NCI-H2196 (cell line): ENCODE measurements around the gene SUCO.

Experiments used
- DNase-seq: peaks from one replicate; lab custom pipeline; 2025; ENCODE audit not compliant: unreplicated experiment; lab: John Stamatoyannopoulos, UW

SUCO gene

GRCh38 chr1:172514108-172514507 is 18.8 kb upstream of the SUCO start:
- DNase-seq = no peak

DNA sequence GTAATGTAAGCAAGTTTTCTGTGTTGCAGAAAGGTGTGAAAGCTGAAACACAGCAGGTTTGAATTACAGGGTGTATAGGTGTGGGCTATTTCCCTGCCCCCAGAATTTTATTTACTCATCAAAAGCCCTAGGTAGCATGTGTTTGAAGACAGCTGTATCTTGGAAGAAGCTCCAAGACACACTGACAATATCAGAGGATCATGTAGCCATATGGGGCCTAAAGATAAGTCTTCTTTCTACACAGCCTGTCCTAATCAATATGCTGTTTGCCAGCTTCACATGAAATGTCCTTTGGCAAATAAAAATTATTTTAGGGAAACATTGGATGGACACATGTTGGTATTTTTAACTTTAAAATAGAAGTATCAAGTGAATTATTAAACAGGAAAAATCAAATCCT is 17.5 kb upstream of the SUCO start:
- no peak for DNase-seq

- no peak for DNase-seq
Observed at GRCh38 chr1:172515927-172516326, 17.0 kb upstream of the SUCO start.

- no peak for DNase-seq
Observed at GRCh38 chr1:172517081-172517480, 15.9 kb upstream of the SUCO start.

DNA sequence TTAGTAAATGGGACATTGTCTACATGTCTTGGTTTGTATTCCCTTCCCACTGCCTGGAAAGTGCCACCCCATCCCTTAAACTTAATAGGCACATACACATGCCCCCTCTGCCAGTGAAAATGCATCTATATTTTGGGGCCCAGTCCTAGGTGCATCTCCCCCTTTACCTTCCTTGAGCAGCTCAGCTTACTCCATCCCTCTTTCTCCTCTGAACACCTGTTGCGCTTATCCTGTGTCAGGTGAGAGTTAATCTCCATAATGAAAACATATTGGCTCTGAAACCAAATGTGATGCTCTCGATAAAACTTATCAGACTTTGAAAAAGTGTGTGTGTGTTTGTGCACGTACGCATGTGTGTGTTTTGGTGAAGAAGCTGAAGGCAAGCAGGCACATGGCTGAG is 15.4 kb upstream of the SUCO start:
- no peak for DNase-seq

DNA sequence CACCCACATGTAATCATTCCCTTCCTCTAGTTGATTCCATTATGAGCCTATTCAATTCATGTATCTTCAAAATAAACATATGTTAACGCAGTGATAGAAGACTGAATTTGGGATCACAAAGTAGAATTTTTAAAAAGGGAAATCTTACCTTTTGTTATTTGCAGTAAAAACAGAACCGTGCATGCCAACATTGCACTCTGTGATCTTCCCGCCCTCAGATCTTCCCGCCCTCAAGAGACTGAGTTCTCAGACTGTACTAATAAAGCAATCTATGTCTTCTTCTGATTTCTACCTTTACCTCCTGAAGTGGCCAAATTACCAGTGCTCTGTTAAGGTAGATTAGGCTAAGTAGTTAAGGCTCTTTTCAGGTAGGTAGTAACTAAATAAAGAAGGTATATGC is 3.6 kb upstream of the SUCO start:
- no peak for DNase-seq

- no peak for DNase-seq
Observed at GRCh38 chr1:172530000-172530399, 3.0 kb upstream of the SUCO start.

DNA sequence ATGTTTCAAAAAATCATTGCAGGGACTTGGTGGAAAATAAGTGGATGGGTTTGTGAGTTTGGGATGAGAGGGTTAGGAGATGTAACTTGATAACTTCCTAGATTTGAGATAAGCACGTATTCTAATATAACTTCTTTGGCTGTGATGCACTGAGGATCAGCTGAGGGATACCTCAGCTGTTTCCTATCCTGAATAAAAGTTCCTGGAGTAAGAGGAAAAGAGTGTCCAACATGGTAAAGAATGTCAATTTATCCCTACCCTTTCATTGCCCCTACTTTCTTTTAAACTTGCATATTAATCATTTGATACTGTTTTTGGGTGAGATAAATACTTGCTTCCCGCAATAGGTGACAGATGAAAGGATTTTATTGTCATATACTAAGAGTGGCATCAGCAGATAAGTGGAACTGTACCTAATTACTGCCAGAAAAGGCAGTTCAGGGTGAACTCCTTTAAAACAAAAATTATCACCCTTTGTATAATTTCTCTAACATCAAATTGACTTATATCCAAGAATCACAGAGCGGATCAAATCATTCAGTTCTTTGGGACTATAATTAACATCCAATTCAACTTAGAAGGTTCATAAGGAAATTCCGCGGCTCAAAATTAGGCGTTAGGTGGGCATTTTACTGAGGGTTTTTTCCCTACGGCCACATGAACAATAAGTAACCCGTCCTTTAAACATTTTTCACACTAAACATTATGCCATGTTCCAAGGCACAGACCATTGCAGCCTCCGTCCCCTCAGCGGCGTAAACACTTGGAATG is 1.4 kb upstream of the SUCO start:
- no peak for DNase-seq

- peak; percentile 89 for DNase-seq
Observed at GRCh38 chr1:172532183-172532699, 709 bp upstream of the SUCO start.

DNA sequence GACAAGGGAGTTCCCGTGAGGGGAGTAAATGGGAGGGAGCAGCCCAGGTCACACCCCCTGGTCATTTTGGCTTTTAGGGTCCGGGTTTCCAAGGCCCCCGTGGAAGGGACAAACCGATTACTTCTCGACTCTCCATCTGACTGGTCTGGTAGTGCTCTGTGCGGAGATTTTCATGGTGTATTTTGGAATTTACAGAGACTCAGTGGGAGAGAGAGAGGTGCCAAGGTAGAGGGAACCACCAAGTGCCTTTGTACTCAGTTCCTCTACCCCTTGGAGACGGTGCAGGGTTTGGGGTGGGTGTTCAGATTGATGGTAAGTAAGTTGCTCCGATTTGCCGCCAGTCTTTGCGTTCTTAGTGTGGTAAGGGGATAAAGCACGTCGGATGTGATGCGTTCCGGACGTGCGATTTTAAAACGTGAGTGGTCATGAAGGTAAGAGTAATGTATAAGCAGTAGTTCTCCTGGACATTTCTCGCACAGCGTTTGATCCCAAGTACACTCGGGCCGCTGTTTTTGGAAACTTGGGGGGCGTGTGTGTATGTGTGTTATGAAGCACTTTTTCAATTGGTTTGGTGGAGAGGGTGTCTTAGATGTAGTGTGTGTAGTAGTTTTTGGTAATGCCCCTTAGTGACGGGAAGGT is 682 bp downstream of the SUCO start:
- no peak for DNase-seq

GRCh38 chr1:172536256-172536655 is 3.3 kb downstream of the SUCO start:
- no peak for DNase-seq

DNA sequence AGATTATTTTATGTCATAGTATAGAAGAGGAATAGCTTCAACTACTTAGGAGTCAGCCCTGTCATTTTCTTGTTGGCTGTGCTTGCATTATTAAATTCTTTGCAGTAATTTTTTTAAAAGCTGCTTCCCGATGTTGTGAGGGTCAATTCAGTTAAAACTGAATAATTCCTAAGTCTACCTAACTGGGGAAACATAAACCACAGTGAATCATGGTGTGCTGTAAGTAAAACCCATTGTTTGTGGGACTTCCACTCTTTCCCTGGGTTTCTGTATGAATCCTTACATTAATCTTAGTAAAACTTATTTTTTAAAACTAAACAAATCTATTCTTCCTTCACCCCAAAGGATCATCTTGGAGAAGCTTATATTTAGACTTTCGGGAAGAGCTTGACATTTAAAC is 4.4 kb downstream of the SUCO start:
- no peak for DNase-seq

- no peak for DNase-seq
Observed at GRCh38 chr1:172537827-172538391, 5.0 kb downstream of the SUCO start.

- no peak for DNase-seq
Observed at GRCh38 chr1:172540635-172541034, 7.7 kb downstream of the SUCO start.

DNA sequence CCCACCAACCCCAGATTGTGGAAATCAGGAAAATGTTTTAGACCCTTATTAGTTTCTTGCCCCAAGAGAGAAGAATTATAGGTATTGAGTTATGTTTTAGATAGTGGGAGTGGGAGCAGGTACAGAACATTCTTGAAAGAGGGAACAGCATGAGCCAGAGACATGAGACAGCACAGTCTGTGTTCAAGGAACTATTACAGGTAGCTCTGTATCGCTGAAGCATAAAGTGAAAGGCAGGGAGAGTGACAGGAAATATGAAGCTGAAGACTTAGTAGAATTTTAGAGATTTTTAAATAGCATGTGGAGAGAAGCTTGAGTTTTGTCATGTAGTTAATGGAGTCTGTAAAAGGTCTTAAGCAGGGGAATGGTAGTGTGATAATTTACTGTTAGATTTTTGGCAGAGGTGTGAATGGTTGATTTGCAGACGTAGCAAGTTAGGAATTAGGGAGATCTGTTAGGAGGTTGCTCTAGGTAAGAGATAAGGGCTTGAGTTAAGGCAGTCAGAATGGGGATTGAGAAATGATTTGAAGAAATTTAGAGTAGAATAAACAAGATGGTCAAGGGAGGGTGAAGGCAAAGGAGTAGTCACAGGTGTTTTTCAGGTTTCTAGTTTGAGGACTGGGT is 11.6 kb downstream of the SUCO start:
- no peak for DNase-seq

DNA sequence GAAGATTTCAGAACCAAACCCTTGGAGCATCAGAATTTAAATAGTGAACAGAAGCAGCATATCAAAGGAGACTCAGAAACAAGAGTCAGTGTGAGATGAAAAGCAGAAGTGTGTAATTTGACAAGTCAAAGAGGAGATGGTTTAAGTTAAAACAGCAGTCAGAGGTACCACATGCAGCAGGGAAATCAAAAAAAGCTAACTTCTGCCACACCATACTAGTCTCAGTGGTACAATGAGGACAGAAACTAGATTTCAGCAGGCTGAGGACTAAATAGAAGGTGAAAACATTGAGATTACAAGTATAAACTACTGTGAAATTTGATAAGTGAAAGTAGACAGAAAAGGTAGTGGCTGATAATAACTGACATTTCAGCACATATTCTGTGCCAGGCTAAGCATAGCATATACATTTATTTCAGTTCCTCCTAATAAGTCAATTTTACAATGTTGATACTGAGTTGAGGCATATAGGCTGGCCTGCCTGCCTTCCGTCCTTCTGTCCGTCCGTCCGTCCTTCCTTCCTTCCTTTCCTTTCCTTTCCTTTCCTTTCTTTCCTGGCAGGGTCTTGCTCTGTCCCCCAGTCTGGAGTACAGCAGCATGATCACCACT is 12.6 kb downstream of the SUCO start:
- DNase-seq = no peak

DNA sequence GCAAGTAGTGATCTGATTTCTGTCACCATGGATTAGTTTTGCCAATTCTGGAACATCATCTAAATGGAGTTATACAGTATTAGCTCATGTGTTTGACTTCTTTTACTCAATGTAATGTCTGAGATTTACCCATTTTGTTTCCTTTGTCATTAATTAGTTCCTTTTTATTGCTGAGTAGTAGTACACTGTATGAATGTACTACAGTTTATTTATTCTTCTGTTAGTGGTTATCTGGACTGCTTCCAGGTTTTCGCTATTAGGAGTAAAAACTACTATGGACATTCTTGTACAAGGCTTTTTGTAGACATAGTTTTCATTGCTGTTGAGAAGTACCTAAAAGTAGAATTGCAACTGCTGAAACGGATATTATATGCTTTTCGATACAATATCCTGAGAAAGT is 14.1 kb downstream of the SUCO start:
- no peak for DNase-seq

DNA sequence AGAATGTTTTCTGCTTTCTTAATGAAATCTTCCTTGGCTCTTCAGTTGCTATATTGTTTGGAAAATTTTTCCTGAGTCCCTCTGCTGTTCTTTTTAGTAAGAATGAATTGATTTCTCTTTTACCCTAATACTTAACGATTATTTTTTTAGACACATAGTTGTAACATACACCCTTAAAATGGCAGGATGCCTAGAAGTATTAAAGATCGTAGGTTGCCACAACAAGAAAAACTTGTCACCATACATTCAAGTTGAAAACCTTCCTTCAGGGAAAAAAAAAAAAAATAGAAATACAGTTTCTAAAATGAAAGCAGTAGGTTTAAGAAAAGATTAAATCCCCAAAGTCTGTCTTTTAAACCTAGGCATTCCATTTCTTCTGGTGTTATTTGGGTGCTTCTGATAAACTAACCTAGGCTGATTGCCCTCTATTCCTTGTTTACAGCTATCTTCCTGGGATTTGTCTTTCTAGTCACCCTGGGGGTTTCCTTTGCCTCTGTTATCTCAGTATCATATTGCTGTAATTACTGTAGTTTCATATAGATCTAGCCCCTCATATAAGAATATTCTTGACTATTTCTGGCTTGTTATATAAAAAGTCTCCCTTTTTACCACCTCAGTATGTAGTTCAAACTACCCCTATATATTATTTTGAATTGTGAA is 16.8 kb downstream of the SUCO start:
- DNase-seq = no peak

DNA sequence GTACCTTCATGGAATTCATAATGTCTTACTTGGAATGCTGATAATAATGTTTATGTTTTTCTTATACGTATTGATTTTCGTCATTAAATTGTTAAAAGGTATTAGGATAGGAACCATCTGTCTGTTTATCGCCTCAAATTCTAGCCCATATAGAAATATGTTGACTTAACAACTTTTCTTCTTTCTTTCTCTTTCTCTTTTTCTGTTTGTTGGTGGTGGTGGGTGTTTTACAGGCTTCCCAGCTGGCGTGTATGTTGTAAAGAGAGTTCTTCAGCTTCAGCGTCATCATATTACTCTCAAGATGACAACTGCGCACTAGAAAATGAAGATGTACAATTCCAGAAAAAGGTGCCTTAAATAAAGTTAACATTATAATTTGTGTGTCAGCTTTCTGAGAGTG is 18.3 kb downstream of the SUCO start:
- no peak for DNase-seq

- no peak for DNase-seq
Observed at GRCh38 chr1:172554915-172555314, 22.0 kb downstream of the SUCO start.

- DNase-seq = no peak
Observed at GRCh38 chr1:172556461-172556860, 23.5 kb downstream of the SUCO start.
